Non-pigmented ciliary epithelial cell (primary cell): ENCODE data around the gene OR51A2.
"Not testable (repeated sequence)": the region's sequence is repeated elsewhere in the genome, so short reads cannot be mapped to it uniquely, and the experiment has no call there.

Source experiments
- DNase-seq: peaks from one replicate; pipeline ENCODE4 v3.0.0-alpha.2; 2010; ENCODE audit warnings: low read depth

Gene OR51A2, protein sequence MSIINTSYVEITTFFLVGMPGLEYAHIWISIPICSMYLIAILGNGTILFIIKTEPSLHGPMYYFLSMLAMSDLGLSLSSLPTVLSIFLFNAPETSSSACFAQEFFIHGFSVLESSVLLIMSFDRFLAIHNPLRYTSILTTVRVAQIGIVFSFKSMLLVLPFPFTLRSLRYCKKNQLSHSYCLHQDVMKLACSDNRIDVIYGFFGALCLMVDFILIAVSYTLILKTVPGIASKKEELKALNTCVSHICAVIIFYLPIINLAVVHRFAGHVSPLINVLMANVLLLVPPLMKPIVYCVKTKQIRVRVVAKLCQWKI

DNA sequence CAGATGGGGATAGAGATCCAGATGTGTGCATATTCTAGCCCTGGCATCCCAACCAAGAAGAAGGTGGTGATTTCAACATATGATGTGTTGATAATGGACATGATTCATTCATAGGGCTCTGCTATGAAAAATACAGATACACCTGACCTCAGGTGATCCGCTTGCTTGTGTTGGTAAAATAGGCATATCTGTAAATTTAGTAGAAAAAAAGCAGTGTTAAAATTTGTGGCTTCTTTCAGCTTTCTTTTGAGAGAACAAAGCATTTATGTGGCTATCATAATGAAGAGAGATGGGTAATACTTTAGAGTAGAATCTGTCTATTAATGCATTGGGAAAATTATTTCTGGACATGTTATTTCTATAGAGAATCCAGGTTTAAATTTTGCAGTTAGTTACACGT lies at the start of gene OR51A2:
Gene OR51A2, minus strand, starts transcription at position 101 of the 400 bp plus-strand sequence. Its CDS starts 0 bp downstream, at position 101.
- DNase-seq, result not testable (repeated sequence)

DNA sequence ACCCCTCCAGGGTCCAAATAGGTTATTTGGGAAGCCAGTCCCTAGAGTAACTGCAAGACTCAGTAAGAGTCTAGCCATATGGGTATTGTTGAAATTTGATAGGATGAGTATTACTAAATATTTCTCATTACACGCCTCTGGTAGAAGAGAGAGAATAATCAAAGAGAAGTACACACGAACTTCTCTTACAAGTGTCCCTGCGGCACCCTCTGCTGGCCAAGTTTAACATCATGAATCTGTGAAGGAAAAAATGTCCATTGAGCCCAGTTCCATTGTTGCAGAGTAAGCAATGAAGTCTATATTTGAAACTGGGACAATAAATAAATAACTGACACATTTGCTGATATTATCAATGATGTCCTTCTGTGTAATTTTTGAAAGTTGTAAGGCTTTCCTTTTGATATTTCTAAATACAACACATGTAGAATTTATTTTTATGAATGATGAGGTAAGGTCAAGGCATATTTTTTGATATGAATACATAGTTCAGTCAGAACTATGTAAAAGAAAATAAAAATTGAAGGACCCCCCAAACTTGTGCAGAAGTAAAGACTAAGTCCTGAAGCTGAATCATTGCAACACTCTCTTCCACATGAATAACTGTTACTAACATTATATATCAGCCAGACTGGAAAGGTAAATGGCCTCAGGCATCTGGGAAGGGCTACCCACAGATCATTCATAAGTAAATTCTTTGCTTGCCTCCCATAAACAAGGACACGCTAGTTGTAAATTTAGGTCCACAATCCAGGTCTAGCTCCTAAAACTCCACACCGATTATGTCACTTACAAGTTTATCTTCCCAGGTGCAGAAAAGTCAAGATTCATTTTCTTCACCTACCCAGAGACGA lies 49.1 kb upstream of the OR51A2 start:
- DNase-seq, result peak; percentile 13

DNA sequence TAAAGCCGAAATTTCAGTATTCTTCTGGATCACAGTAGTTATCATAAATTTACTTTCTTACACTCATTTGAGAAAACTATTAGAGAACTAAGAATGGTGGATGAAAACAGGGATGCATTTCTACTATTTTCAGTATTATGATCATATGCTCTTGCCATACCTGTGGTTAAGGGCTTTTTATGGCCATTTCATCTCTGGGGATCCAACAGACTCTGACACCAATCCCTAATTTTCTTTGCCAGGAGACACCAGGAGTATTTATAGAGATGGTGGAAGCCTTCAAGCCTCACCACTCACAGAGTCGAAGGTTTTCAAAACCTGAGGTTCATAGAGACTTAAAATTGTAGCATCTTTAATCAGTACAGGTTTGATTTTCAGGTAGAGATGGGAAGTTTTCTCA lies 39.0 kb upstream of the OR51A2 start, which contains the start of gene OR51L1:
Gene OR51L1, plus strand, starts transcription at position 301 of the 400 bp plus-strand sequence. CDS start 4,132 bp downstream, outside the sequence.
- DNase-seq, result no peak

DNA sequence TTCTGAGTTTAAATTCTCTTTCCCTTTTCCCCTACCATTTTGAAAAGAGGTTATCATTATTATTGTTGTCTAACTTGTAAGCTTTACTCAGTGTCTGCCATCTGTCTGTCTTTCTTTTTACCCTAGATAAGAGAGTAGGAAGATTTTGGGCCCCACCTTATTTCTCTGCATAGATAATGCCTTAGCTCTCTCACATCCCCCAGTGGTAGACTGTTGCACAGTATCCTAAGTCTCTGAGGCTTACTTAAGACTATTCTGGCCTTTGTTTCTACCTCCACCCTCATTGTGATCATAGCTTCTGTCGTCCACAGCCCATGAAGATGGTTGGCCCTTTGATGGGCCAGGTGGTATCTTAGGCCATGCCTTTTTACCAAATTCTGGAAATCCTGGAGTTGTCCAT lies 35.5 kb upstream of the OR51A2 start:
- DNase-seq, result no peak

DNA sequence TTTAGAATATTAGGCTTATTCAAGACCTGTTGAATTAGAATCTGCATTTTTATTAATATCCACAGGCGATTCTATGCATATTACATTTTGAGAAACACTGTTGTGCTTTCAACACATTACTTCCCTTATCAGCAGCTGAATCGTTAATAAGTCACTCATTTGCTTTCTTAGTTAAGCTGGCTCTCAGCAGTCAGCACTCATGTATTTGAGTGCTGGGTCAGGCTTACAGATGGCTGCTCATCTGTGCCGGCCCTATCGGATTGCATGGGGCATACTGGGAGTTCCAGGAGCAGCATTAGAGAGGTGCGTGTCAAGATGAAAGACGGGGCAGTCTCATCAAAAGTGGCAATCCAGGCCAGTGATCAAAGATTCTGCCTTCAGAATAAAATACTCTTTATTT lies 28.3 kb upstream of the OR51A2 start:
- no peak for DNase-seq

DNA sequence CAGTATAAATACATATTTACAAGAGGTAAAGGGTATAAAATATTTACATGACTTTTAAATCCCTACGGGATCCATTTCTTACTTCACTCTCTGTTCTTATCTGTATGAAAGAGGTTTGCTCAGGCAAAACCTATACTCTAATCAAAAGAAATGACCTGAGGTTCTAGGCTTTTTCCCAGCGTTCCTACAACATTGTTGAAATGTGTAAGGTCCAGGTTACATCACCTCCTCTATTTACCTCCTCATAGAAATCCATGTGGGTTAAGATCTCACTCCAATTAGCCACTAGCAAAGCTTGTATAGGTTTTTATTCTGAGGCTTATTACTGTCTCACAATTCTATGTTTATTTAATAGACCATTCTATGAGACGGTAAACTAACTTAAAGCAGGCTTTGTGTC lies 27.2 kb upstream of the OR51A2 start:
- DNase-seq, result no peak

DNA sequence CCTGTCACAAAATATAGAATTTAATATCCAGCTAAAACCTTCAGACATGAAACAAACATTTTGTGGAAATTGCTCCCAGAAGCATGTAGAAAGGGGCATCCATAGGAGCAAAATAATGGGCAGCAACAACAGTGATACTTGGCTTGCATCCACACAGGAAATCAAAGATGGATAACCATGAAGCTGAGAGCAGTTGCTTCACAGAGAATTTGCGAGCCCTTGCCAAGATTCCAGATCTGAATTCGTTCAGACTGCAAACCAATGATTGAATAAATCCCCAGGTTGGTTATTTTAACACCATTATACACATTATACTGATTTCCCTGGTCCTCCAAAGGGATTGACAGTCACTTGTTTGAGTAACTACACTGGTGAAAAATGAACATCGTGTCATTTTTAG lies 23.5 kb upstream of the OR51A2 start:
- DNase-seq, result no peak

DNA sequence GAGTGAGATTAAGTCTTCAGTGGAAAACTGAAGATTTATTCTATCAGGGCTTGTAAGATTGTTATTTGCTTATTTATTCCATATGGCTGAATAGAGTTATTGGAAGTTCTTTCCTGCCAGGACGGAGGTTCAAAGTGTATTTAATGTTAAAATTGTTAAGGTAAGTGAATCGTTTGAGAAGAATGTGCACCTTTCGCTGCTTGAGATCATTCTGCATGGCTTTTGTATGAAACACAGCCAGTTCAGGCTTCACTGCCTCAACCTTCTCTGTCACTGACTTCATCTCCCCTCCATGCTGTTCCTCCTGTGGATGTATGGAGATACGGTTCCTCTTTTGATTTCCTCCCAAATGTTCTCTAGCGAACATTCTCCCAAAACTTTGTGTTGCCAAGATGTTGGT lies 19.9 kb upstream of the OR51A2 start:
- no peak for DNase-seq

DNA sequence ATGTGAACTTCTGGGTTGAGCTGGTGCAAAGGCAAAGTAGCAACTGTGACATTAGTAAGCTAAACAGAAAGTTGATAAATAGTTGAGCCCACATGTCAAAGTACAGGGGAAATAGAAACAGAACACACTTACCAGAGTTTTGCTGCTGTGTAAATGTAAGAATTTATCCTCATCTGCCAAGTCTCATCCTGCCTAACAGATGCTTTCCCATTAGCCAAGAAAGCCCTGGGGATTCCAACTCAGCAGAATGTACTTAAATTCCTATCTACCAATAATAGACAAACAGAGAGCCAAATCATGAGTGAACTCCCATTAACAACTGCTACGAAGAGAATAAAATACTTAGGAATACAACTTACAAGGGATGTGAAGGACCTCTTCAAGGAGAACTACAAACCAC lies 7.3 kb upstream of the OR51A2 start:
- no peak for DNase-seq

DNA sequence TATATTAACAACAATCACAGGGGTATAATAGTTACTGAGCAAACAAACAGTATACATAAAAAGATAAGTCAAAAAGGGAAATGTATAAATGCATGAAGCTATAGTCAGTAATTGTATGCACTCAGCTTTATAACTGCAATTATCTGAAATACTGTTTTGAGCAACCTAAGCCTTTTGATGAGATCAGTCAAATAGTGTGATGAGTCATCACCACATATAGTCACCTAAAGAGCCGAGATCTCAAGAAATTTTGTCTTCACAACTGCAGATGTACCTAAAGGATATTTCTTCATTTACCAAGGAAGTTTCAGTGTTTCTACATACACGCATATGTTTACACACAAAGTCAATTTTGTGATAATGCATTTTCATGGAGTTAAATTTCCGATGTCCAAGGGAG lies 5.4 kb upstream of the OR51A2 start:
- no peak for DNase-seq

DNA sequence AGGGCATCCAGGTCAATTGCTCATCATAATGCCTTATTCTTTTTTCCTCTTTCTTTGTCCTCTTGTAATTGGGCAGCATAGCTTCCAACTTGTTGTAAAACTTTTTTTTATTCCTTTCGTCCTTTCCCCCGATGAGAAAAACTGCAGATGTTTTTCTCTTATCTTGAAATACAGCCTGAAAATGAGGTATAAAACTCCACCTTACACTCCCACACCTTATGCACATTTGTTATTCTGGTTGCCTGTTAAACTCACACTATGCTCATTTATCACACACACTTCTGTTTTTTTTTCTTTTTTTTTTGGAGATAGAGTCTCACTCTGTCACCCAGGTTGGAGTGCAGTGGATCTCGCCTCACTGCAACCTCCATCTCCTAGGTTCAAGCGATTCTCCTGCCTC lies 1.9 kb upstream of the OR51A2 start:
- DNase-seq, result no peak

DNA sequence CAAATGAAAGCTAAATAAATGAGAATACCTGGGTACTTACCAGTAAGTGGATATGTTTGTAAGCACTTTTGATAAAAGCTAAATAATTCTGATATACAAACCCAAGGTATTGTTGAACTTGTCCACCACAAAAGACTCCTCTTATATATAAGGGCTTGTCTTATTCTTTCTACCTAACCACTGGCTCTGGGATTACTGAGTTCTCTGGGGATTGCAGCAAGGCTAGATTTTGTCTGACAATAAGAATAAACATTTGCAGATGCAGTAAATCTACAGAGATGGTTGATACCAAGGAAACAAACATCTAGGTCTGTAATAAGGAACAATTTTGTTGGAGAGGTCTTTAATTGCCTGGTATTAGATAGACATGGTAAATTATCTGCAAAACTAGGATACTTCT lies 8.0 kb downstream of the OR51A2 start, which contains the start of gene OR51A4:
Gene OR51A4, minus strand, starts transcription at position 101 of the 400 bp plus-strand sequence. CDS start 505 bp downstream, outside the sequence.
- DNase-seq, result no peak

DNA sequence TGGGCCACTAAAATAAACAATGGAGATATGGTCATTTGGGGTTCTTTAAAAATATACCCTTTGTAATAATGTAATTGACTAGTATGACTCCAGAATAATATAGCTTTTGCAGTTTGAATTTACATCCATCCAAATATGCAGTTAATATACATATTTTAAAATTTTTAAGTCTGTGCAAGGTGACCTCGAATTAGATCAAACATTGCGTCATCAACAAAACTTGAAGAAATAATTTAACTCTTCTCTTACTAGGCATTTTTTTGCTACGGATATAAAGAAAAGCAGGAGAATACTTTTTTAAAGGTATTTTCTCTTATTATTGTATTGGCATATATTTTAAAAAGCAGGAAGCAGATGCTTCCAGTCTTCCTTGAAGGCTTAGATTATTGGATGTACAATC lies 18.8 kb downstream of the OR51A2 start:
- no peak for DNase-seq

DNA sequence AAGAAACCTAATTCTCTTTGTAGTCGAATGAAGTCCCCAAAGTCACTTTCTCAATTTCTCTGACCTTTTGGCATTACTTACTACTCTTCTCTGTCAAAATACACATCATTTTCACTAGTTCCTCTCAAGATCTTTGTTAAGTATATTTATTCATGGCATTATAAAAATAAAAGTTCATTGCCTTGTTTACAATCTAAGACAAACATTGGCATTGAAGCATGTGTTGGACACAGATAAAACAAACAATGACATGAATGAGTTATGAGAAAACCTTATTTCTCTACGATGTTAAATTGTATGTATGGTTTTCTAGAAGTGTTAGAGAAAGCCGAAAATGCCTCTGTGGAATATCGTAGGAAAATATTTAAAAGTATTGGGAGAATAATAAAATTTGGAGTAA lies 22.8 kb downstream of the OR51A2 start:
- no peak for DNase-seq

DNA sequence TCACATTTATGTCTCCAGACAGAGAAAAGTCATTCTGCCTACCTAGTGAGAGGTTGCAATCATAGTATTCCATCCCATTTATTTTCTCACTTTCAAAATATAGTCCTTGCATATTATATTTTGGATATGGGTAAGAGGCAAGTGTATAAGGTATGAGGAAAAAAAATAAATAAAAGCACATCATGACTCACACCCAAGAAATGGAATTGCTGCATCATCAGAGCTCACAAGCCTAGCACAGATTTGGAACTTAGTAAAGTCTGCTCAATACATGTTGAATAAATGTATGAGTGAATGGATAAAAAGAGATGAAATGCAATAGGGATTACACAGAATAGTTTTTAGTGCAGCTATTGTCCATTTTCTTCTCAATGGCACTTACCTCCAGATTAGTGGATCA lies 28.9 kb downstream of the OR51A2 start:
- no peak for DNase-seq

DNA sequence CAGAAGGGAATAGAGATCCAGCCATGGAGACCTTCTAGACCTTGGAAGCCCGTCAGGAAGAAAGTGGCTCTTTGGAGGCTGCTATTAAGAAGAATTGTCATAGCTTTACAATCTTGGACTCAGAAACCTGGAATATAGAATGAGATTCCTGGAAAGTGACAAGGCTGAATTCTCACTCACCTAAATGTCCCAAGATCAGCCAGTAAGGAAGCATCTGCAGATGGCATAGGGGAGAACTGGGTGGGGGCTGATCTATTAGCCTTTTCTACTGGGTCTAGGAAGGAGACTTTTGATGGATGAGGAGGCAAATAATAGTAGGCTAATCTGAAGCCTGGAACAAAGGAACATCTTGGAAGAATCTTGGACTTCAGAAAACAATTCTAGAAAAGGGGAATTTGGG lies 31.3 kb downstream of the OR51A2 start, which contains the start of gene OR51G1:
Gene OR51G1, minus strand, starts transcription at position 101 of the 400 bp plus-strand sequence. Its CDS starts 0 bp downstream, at position 101.
- DNase-seq, result no peak

DNA sequence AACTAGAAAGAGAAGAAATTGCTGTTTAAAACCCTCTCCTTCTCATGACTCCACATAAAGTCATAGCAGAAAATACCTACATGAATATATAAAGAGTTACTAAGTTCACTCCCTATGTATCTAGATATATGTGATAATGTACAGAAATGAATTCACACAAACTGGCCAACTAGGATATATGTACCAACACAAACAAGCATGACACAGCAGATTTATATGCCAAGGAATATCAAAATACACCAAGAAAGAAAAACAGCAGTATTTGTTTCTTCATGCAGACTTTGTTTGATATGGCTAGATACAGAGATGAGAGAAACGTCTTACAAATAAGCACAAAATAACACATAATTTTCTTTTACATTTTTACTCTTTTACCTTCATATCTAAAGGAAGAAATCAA lies 33.2 kb downstream of the OR51A2 start:
- DNase-seq, result no peak

DNA sequence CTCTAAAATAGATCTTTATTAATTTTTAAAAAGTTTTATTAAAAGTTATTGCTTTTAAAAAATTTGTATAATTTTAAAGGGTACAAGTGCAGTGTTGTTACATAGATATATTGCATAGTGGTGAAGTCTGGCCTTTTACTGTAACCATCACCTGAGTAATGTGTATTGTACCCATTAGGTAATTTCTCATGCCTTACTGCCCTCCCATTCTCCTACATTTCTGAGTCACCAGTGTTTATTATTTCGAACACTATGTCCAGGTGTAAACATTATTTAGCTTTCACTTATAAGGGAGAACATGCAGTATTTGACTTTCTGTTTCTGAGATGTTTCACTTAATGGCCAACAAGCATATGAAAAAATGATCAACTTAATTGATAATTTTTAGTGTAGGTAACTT lies 33.7 kb downstream of the OR51A2 start:
- DNase-seq, result no peak

DNA sequence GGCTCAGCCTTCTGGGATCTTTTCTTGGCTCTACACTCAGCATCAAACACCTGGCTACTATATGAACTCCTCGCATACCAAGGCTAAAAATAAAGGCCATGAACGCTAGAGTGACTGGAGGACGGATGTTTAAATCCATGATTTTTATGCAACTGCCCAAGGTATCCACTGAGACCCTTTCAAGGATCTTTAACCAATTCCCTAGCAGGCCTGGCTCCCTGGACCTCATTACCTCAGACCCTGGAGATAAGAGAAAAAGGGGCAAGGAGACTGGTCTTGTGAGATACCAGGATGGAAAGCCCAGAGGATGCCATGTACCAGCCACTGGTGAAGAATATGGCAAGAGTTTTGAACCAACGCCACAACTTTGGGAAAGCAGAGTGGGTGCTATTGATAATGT lies 36.3 kb downstream of the OR51A2 start, which contains the start of gene OR51G2:
Gene OR51G2, minus strand, starts transcription at position 101 of the 400 bp plus-strand sequence. CDS start 3,687 bp downstream, outside the sequence.
- no peak for DNase-seq

DNA sequence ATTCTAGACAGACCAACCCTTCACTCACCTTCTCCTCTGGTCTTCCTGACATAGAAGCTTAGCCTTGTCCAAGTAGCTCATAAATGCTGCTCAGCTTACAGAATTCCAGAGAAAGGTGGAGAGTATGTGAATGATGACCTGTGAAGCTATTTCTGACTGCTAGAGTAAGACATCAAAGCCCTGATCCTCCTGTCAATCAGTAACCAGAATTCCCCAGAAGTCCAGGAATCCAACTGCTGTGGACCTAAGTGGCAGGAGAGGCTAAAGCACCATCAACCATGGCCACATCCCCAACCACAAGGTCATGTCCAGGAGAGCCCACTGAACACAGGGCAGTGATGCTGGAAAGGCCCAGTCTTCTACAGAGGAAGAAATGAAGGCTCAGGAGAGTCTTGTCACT lies 38.9 kb downstream of the OR51A2 start:
- DNase-seq, result no peak
